Activated CD4-positive, alpha-beta T cell treated with anti-CD3 and anti-CD28 coated beads for 48 hours (primary cell): Measurements from ENCODE around the gene CDK15.
A peak's percentile ranks its signal among the peaks of the same experiment; 100 is the strongest.

Source experiments
- DNase-seq: peaks from one replicate; pipeline ENCODE4 v3.0.0-alpha.2; 2020

The CDK15 gene

GRCh38 chr2:201880579-201880978 is 74.2 kb downstream of the CDK15 start:
- DNase-seq: no peak

GRCh38 chr2:201880993-201881611 is 74.8 kb downstream of the CDK15 start:
- DNase-seq: no peak

GRCh38 chr2:201881741-201882140 is 75.4 kb downstream of the CDK15 start:
- no peak for DNase-seq

- peak; percentile 11 for DNase-seq
Observed at GRCh38 chr2:201882353-201883090, 76.2 kb downstream of the CDK15 start.

GRCh38 chr2:201883606-201884369 is 77.5 kb downstream of the CDK15 start:
- no peak for DNase-seq

- DNase-seq: no peak
Observed at GRCh38 chr2:201886504-201886903, 80.2 kb downstream of the CDK15 start.

GRCh38 chr2:201887773-201888425 is 81.6 kb downstream of the CDK15 start:
- DNase-seq: no peak

GRCh38 chr2:201888426-201888800 is 82.1 kb downstream of the CDK15 start:
- no peak for DNase-seq

- DNase-seq: no peak
Observed at GRCh38 chr2:201890453-201890852, 84.1 kb downstream of the CDK15 start.

GRCh38 chr2:201891676-201892075 is 85.3 kb downstream of the CDK15 start:
- no peak for DNase-seq

GRCh38 chr2:201892516-201892915 is 86.2 kb downstream of the CDK15 start:
- no peak for DNase-seq

GRCh38 chr2:201900362-201900761 is 94.0 kb downstream of the CDK15 start:
- DNase-seq: no peak

GRCh38 chr2:201901786-201902185 is 95.4 kb downstream of the CDK15 start:
- DNase-seq: no peak

GRCh38 chr2:201904538-201905420 is 98.4 kb downstream of the CDK15 start:
- DNase-seq: no peak

- no peak for DNase-seq
Observed at GRCh38 chr2:201906777-201907562, 100.6 kb downstream of the CDK15 start.

- DNase-seq: no peak
Observed at GRCh38 chr2:201907563-201907881, 101.2 kb downstream of the CDK15 start.

- no peak for DNase-seq
Observed at GRCh38 chr2:201908901-201909300, 102.6 kb downstream of the CDK15 start.

GRCh38 chr2:201909348-201909747 is 103.0 kb downstream of the CDK15 start:
- no peak for DNase-seq

- no peak for DNase-seq
Observed at GRCh38 chr2:201909961-201910361, 103.6 kb downstream of the CDK15 start.

GRCh38 chr2:201911372-201911771 is 105.0 kb downstream of the CDK15 start:
- DNase-seq: no peak

- DNase-seq: no peak
Observed at GRCh38 chr2:201913201-201913600, 106.9 kb downstream of the CDK15 start.

GRCh38 chr2:201915446-201915845 is 109.1 kb downstream of the CDK15 start:
- no peak for DNase-seq
